ENCODE measurements around the gene DCLRE1A. TPM values are rescaled to one million over a fixed set of nuclear protein-coding genes. Genes with fewer than 3 reads are reported as not detected.
"Not testable (repeated sequence)": the region's sequence is repeated elsewhere in the genome, so short reads cannot be mapped to it uniquely, and the experiment has no call there.

Gene DCLRE1A
- total RNA-seq, 2 donors from 2014 or later = 2.2 to 2.9 TPM

DNA sequence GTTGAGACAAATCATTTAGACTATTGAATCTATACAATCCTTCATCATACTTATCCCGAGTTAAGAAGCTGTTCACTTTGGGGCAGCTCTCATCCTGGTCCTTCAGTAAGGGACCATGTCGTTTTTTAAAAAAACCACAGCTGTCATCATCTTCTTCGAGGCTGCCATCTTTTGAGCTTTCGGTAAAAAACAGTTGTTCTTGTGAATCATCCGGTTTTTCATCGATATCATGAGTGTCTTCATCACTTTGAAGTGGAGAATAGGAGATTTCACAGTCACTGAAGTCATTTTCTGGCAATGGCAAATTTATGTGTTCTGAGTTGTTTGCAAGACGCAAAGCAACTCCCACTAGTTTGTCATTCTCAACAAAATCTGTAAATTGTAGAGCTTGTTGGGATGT lies 3.9 kb downstream of the DCLRE1A start:
- Mint-ChIP-seq H3K4me1 (peaks cover 29% of the 10 kb centered on the region), H3K27ac (no peak overlapping the region), H3K4me3 (no peak overlapping the region), H3K36me3 (ENCODE audit: low read depth) (peaks cover 2% of the 10 kb centered on the region), H3K27me3 (no peaks in the 10 kb centered on the region)
- ATAC-seq (no peak), DNase-seq (no peak)
- H3K9me3 ChIP-seq (ENCODE audit: control insufficient read depth, low read length, poor library complexity, severe bottlenecking) = no peaks in the 10 kb centered on the region

DNA sequence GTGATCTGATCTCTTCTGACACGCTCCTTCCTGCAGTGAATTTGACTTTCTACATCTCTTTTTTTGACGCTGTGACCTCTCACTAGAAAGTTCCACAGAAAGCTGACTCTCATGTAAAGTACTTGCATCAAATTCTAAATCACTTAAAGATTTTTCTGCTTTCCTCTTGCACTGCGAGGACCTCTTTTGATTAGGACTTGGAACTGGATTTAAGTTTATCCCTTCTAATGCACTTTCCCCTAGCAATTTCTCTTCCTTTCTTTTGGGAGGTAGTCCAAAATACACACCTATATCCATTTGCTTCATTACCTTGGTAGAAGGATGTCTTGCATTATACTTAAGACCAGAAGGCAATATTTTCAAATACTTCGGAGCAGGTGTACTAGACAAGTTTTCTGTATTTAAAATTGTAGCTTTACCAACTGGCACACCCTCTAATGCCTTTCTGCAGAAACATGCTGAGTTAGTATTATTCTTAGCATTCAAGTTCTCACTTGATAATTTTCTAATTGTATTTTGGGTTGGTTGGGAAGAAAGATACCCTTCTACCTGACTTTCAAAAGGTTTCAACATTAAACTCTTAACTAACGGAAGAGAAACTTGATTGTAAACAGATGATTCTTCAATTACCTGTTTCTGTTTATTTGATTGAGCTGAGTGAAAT lies 4.6 kb downstream of the DCLRE1A start:
- H3K27ac Mint-ChIP-seq = no peak overlapping the region
- ATAC-seq (no peak), DNase-seq (no peak)
- H3K4me1 Mint-ChIP-seq = peaks cover 29% of the 10 kb centered on the region
- no peak overlapping the region for H3K4me3 Mint-ChIP-seq
- H3K36me3 Mint-ChIP-seq (ENCODE audit: low read depth) = peaks cover 2% of the 10 kb centered on the region
- H3K9me3 ChIP-seq (ENCODE audit: control insufficient read depth, low read length, poor library complexity, severe bottlenecking) = no peaks in the 10 kb centered on the region
- no peaks in the 10 kb centered on the region for H3K27me3 Mint-ChIP-seq

DNA sequence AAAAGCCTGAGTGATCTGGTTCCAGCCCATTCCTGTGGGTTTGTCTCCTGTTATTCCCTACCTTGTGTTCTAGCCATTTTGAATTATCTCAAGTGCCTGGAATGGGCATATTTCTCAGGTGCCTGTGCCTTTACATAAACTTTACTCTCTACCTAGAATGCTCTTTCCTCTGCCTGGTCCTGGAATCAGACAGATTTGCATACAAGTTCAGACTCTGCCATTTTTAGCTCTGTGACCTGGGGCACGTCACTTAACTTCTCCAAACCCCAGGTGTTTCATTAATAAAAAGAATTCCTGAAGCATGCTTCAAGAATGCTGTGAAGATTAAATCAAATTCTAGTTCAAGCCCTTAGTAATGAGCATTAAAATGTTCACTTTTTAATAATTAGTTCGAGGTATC lies 7.8 kb downstream of the DCLRE1A start:
- H3K4me1 Mint-ChIP-seq = peaks cover 19% of the 10 kb centered on the region
- peaks cover 2% of the 10 kb centered on the region for H3K36me3 Mint-ChIP-seq (ENCODE audit: low read depth)
- no peak overlapping the region for H3K27ac Mint-ChIP-seq
- no peaks in the 10 kb centered on the region for H3K9me3 ChIP-seq (ENCODE audit: control insufficient read depth, low read length, poor library complexity, severe bottlenecking)
- ATAC-seq = no peak
- H3K4me3 Mint-ChIP-seq = no peak overlapping the region
- no peaks in the 10 kb centered on the region for H3K27me3 Mint-ChIP-seq
- no peak for DNase-seq

DNA sequence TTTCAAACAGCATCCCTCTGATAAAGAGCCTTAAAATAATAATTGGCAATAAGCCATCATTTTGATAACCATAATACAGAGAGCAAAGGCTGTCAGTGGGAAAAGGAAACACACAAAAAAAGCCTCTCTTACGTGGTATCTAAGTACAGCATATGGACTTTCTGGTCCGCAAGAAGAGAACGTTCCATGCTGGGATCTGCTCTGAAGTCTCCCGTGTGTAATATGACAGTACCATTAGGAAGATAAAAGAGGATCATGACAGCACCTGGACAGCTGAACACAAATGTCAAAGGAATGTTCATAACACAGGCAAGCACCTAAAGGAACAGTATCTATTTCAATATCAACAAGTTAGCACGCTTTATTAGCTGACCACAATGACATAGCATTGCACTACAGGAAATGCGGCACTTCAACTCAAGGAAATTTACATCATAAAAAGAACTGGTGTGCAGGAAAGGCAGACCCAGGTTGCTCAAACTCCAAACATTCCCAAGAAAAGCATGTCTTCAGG lies 9.9 kb downstream of the DCLRE1A start:
- no peak overlapping the region for H3K4me3 Mint-ChIP-seq
- DNase-seq (no peak), ATAC-seq (no peak)
- peaks cover 5% of the 10 kb centered on the region for H3K36me3 Mint-ChIP-seq (ENCODE audit: low read depth)
- H3K4me1 Mint-ChIP-seq = peaks cover 16% of the 10 kb centered on the region
- no peaks in the 10 kb centered on the region for H3K9me3 ChIP-seq (ENCODE audit: control insufficient read depth, low read length, poor library complexity, severe bottlenecking)
- H3K27me3 Mint-ChIP-seq = no peaks in the 10 kb centered on the region
- H3K27ac Mint-ChIP-seq = no peak overlapping the region

DNA sequence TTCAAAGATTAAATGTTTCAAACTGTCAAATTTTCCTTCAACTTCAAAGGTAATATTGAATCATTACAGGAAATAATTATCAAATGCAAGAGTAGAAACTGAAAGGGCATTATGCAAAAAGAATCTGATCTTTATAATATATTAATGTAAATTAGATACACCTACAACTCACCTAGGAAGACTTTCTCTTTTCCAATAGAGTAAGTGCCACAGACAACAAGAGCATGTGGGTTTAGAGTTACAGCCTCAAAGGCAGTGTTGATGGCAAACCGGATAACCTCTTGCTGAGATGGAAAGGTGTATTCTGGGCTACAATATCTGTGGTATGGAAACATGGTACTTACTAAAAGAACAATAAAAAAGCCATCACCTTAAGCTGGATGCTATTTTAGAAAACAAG lies 11.7 kb downstream of the DCLRE1A start:
- H3K9me3 ChIP-seq (ENCODE audit: control insufficient read depth, low read length, poor library complexity, severe bottlenecking) = no peaks in the 10 kb centered on the region
- H3K27me3 Mint-ChIP-seq = no peaks in the 10 kb centered on the region
- H3K4me1 Mint-ChIP-seq = peaks cover 7% of the 10 kb centered on the region
- peaks cover 5% of the 10 kb centered on the region for H3K36me3 Mint-ChIP-seq (ENCODE audit: low read depth)
- no peak for ATAC-seq
- no peak overlapping the region for H3K4me3 Mint-ChIP-seq
- H3K27ac Mint-ChIP-seq = no peak overlapping the region
- DNase-seq = no peak

DNA sequence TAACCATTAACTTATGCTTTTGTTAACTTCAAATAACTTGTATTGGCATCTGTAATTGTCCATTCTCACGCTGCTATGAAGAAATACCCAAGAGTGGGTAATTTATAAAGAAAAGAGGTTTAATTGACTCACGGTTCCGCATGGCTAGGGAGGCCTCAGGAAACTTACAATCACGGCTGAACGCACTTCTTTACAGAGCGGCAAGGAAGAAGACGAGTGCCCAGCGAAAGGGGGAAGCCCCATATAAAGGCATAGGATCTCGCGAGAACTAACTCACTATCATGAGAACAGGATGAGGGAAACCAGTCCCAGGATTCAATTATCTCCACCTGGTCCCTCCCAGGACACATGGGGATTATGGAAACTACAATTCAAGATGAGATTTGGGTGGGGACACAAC lies 25.3 kb downstream of the DCLRE1A start:
- H3K27me3 Mint-ChIP-seq = peaks cover 12% of the 10 kb centered on the region
- not testable (repeated sequence) for ATAC-seq; H3K4me3 Mint-ChIP-seq; H3K9me3 ChIP-seq (ENCODE audit: control insufficient read depth, low read length, poor library complexity, severe bottlenecking); H3K27ac Mint-ChIP-seq; H3K4me1 Mint-ChIP-seq; DNase-seq; H3K36me3 Mint-ChIP-seq (ENCODE audit: low read depth)

DNA sequence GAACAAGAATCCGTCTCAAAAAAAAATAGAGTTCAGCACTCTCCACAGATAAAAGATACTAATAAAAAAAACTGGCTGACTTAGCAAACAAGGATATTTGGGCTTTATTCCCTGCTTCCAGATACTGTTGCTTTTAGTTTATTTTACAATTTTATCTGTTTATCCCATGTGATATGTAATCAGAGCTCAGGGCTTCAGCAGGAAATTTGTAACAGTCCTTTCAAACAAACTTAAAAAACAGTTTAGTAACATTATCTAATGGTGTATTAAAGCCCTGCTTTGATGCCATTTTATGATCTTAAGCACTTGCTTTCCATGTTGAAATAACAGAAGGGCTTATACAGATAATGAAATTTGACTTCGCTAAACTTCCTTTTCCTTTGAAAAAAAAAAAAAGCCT lies 28.1 kb downstream of the DCLRE1A start:
- Mint-ChIP-seq H3K4me3 (no peak overlapping the region), H3K36me3 (ENCODE audit: low read depth) (no peaks in the 10 kb centered on the region), H3K27me3 (peaks cover 23% of the 10 kb centered on the region), H3K27ac (no peak overlapping the region), H3K4me1 (no peaks in the 10 kb centered on the region)
- no peak for ATAC-seq
- DNase-seq = no peak
- H3K9me3 ChIP-seq (ENCODE audit: control insufficient read depth, low read length, poor library complexity, severe bottlenecking) = no peaks in the 10 kb centered on the region

DNA sequence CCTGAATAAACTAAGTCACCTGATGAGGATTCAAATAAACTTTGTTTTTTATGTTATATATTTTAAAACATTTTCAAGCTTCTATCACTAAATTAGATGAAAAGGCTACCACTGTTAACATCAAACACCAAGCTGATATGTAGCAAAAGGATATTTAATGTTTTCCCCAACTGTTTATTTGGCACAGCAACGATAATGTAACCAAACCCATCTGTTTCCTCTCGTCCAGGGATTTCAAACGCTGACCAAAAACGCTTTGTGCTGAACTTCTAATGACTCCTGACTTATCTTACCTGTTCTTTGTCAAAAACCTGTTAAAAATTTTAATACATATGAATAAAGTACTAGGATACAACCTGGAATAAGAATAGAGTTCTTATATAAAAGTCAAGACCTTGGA lies 30.5 kb downstream of the DCLRE1A start:
- H3K4me1 Mint-ChIP-seq = no peaks in the 10 kb centered on the region

DNA sequence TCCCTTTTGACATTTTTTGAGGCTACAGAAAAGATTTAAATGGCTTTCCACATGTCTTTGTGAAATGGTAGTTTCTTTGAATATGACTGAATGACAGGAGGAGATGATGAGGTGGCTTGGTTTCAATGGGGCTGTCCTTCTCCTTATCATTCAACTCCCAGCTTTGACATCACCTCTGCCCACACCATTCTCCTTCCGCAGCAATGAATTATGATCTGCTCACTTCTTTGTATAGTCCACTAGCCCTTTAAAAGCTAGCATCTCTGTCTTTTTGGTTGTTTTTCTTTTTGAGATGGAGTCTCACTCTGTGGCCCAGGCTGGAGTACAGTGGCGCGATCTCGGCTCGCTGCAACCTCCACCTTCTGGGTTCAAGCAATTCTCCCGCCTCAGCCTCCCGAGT lies 31.7 kb downstream of the DCLRE1A start:
- Mint-ChIP-seq H3K4me1 (no peaks in the 10 kb centered on the region), H3K27me3 (peaks cover 24% of the 10 kb centered on the region), H3K36me3 (ENCODE audit: low read depth) (no peaks in the 10 kb centered on the region), H3K27ac (no peak overlapping the region), H3K4me3 (no peak overlapping the region)
- ATAC-seq = no peak
- no peak for DNase-seq
- H3K9me3 ChIP-seq (ENCODE audit: control insufficient read depth, low read length, poor library complexity, severe bottlenecking) = no peaks in the 10 kb centered on the region

More for the DNA sequence above, 30.5 kb downstream of the DCLRE1A start:
- peaks cover 26% of the 10 kb centered on the region for H3K27me3 Mint-ChIP-seq
- no peak overlapping the region for H3K4me3 Mint-ChIP-seq
- no peaks in the 10 kb centered on the region for H3K9me3 ChIP-seq (ENCODE audit: control insufficient read depth, low read length, poor library complexity, severe bottlenecking)
- H3K36me3 Mint-ChIP-seq (ENCODE audit: low read depth) = no peaks in the 10 kb centered on the region
- ATAC-seq (no peak), DNase-seq (no peak)
- no peak overlapping the region for H3K27ac Mint-ChIP-seq

DNA sequence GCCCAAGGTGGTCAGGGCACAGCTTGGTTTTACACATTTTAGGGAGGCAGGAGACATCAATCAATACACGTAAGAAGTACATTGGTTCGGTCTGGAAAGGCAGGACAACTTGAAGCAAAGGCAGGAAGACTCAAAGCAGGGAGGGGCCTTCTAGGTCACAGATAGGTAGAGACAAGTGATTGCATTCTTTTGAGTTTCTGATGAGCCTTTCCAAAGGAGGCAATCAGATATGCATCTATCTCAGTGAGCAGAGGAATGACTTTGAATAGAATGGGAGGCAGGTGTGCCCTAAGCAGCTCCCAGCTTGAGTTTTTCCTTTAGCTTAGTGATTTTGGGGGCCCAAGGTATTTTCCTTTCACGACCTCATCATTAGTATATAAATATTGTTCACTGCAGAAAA lies 32.6 kb downstream of the DCLRE1A start:
- DNase-seq; H3K9me3 ChIP-seq (ENCODE audit: control insufficient read depth, low read length, poor library complexity, severe bottlenecking); H3K4me1 Mint-ChIP-seq; H3K27ac Mint-ChIP-seq; H3K36me3 Mint-ChIP-seq (ENCODE audit: low read depth); ATAC-seq; H3K4me3 Mint-ChIP-seq: not testable (repeated sequence)
- peaks cover 24% of the 10 kb centered on the region for H3K27me3 Mint-ChIP-seq

DNA sequence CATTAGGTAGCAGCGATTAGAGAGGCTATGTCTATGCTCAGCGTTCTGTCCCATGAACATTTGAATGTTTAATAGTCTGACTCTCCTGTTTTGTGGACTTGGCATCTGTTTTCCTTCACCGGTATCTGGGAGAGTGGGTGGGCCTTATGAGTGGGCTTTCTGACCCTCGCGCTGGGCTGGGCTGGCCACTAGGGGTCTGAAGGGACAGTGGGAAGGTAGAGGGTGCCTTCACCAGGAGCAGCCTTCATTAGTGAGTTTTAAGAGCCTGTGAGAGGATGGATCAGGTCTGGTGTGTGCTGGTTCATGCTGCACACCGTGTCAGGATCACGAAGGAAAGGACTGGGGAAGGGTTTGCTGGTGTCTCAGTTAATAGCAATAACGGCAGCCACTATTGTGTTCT lies 33.4 kb downstream of the DCLRE1A start:
- Mint-ChIP-seq H3K27me3 (peaks cover 24% of the 10 kb centered on the region), H3K4me1 (no peaks in the 10 kb centered on the region), H3K36me3 (ENCODE audit: low read depth) (no peaks in the 10 kb centered on the region), H3K4me3 (no peak overlapping the region), H3K27ac (no peak overlapping the region)
- DNase-seq (no peak), ATAC-seq (no peak)
- H3K9me3 ChIP-seq (ENCODE audit: control insufficient read depth, low read length, poor library complexity, severe bottlenecking) = no peaks in the 10 kb centered on the region

DNA sequence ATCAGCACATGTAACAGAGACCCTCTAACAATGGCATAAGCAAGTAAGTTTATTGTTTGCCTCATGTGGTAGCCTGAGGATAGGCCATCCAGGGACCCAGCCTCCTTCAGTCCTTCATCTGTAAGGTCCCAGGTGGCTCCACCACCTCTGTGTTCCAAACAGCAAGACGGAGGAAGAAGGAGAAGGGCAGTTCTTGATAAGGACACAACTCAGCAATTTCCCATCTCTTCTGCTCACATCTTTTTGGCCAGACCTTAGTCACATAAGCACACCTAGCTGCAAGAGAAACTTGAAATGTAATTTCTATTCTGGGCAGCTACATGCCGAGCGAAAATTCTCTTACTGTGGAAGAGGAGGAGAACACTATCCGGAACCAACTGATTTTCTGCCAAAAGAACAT lies 33.9 kb downstream of the DCLRE1A start:
- Mint-ChIP-seq H3K27ac (no peak overlapping the region), H3K36me3 (ENCODE audit: low read depth) (no peaks in the 10 kb centered on the region), H3K27me3 (peaks cover 24% of the 10 kb centered on the region), H3K4me3 (no peak overlapping the region), H3K4me1 (no peaks in the 10 kb centered on the region)
- ATAC-seq (no peak), DNase-seq (no peak)
- no peaks in the 10 kb centered on the region for H3K9me3 ChIP-seq (ENCODE audit: control insufficient read depth, low read length, poor library complexity, severe bottlenecking)

DNA sequence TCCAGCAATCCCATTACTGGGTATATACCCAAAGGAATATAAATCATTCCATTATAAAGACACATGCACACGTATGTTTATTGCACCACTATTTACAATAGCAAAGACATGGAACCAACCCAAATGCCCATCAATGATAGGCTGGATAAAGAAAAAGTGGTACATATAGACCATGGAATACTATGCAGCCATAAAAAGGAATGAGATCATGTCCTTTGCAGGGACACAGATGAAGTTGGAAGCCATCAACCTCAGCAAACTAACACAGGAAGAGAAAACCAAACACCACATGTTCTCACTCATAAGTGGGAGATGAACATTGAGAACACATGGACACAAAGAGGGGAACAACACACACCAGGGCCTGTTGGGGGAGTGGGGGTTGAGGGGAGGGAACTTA lies 39.2 kb downstream of the DCLRE1A start:
- H3K9me3 ChIP-seq (ENCODE audit: control insufficient read depth, low read length, poor library complexity, severe bottlenecking); H3K4me3 Mint-ChIP-seq; H3K36me3 Mint-ChIP-seq (ENCODE audit: low read depth); ATAC-seq; H3K4me1 Mint-ChIP-seq; H3K27ac Mint-ChIP-seq; DNase-seq: not testable (repeated sequence)
- peaks cover 13% of the 10 kb centered on the region for H3K27me3 Mint-ChIP-seq

DNA sequence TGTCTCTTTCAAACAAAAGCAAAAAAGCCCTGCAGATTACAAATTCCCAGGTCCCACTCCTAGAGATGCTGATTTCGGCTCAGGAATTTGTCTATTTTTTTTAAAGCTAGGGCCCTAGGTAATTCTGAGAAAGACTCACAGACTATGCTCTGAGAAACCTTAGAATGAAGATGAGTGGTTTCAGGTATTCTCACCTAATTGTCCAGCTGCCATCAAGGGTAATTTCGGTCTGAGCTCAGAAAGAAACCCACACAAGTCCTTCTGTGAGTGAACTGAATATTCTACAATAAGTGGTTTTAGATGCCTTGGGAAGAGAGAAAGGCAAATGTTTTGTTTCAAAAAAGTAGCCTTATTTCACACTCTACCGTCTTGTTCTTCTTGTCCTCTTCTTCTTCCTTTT lies 45.7 kb downstream of the DCLRE1A start:
- ATAC-seq = no peak
- H3K9me3 ChIP-seq (ENCODE audit: control insufficient read depth, low read length, poor library complexity, severe bottlenecking) = no peaks in the 10 kb centered on the region
- no peak overlapping the region for H3K4me3 Mint-ChIP-seq
- H3K36me3 Mint-ChIP-seq (ENCODE audit: low read depth) = peaks cover 9% of the 10 kb centered on the region
- H3K27me3 Mint-ChIP-seq = peaks cover 63% of the 10 kb centered on the region
- DNase-seq = no peak
- peaks cover 3% of the 10 kb centered on the region for H3K4me1 Mint-ChIP-seq
- no peak overlapping the region for H3K27ac Mint-ChIP-seq
